Activated naive CD8-positive, alpha-beta T cell treated with anti-CD3 and anti-CD28 coated beads, Interleukin-2, amount 10 ng/mL, durations not matched to agents 7 days and 5 days (primary cell): ENCODE data around the gene CAMK2D. TPM values are rescaled to one million over a fixed set of nuclear protein-coding genes. Genes with fewer than 3 reads are reported as not detected.
"Not testable (repeated sequence)": the region's sequence is repeated elsewhere in the genome, so short reads cannot be mapped to it uniquely, and the experiment has no call there.

Source experiments
- ATAC-seq: fragments of 150-1000 bp; cut with Tn5 transposase; one replicate; pipeline ENCODE4 v1.10.0; 2021; ENCODE audit warnings: low read depth, moderate library complexity
- POLR2A ChIA-PET: fragments of 350-600 bp; sonication (Branson Sonifier 250); formaldehyde crosslinking; loops from one replicate; lab custom pipeline; 2021; ENCODE audit warnings: antibody characterized with exemption; lab: Charles Lee
- DNase-seq: peaks from one replicate; pipeline ENCODE4 v3.0.0; 2021
- H3K27ac Mint-ChIP-seq: one replicate; pipeline ENCODE4 v1.8.0; 2022; ENCODE audit warnings: mild to moderate bottlenecking, mixed read lengths
- H3K27me3 Mint-ChIP-seq: one replicate; pipeline ENCODE4 v1.8.0; 2022; ENCODE audit warnings: mild to moderate bottlenecking, moderate library complexity, mixed read lengths
- H3K36me3 Mint-ChIP-seq: one replicate; pipeline ENCODE4 v1.8.0; 2021; ENCODE audit warnings: mild to moderate bottlenecking, mixed read lengths
- H3K4me1 Mint-ChIP-seq: one replicate; pipeline ENCODE4 v1.8.0; 2021; ENCODE audit warnings: mixed read lengths
- H3K4me3 Mint-ChIP-seq: one replicate; pipeline ENCODE4 v1.8.0; 2022; ENCODE audit warnings: mild to moderate bottlenecking, moderate library complexity, mixed read lengths
- H3K9me3 Mint-ChIP-seq: one replicate; pipeline ENCODE4 v1.8.0; 2021; ENCODE audit warnings: mixed read lengths
- total RNA-seq, 2 experiments: library from RNA; stranded (reverse); gene quantifications; one replicate each; pipeline ENCODE4 v1.2.3, GENCODE V29; 2021

CAMK2D gene
- 10 to 100 TPM; 34.8 to 35.5 TPM for total RNA-seq

GRCh38 chr4:113761620-113762185 is at the start of gene CAMK2D:
Gene CAMK2D (minus strand): TSS chr4:113761738. CDS start chr4:113761068, 670 bp downstream.
- H3K27me3 Mint-ChIP-seq = no peaks in the 10 kb centered on the region
- no peaks in the 10 kb centered on the region for H3K9me3 Mint-ChIP-seq
- H3K4me3 Mint-ChIP-seq = peak within 1 kb of the TSS; percentile 99
- ATAC-seq (peak; percentile 58), DNase-seq (peak; percentile 85)
- H3K4me1 Mint-ChIP-seq = peaks cover 19% of the 10 kb centered on the region
- peak within 1 kb of the TSS; percentile 98 for H3K27ac Mint-ChIP-seq
- peaks cover 9% of the 10 kb centered on the region for H3K36me3 Mint-ChIP-seq
- POLR2A ChIA-PET = interaction anchor here (0.8 to 3.6 kb wide), 5 partner anchors 77 to 214 kb away, joined by 3 to 23 read pairs (median 12); no protein-coding TSS in a partner anchor

DNA sequence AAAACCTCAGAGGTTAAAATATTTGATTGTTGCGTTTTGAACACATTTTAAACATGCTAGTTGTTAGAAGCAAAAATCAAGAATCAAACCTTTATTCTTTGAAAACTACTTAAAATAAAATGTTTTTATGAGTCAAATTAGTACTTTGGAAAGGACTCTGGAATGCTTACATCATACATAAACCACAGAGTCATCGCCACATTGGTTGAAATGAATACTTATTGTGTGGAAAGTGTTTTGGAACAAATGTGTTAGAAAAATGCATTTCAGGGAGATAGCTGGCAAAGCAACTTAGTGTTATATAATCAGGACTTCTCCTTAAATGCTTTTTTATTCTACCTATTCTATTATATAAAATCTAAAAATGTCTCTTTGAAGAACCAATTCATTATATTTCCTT is 49.4 kb upstream of the CAMK2D start:
- Mint-ChIP-seq H3K36me3 (no peaks in the 10 kb centered on the region), H3K9me3 (peaks cover 4% of the 10 kb centered on the region), H3K27ac (no peak overlapping the region), H3K4me3 (no peak overlapping the region), H3K4me1 (peaks cover 3% of the 10 kb centered on the region), H3K27me3 (no peaks in the 10 kb centered on the region)
- POLR2A ChIA-PET = no interaction called here
- no peak for ATAC-seq
- no peak for DNase-seq

DNA sequence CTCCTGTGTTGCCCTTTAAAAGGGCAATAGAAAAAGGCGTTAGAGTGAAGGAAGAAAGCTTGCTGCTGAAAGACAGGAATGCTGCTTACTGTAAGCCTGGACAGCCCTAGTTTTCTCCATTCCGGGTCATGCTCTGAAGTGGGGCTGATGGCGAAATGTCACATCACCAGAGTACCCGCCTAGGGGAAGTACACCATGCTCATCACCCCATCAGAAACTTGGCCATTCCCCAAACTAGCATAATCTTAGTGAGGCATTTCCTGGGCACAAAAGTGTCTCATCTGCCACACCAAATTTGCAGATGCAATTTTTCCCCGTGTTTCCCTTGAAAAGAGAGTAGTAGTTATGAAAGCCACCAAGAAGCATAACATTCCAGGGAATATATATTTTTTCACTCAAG is 47.8 kb upstream of the CAMK2D start:
- Mint-ChIP-seq H3K36me3 (no peaks in the 10 kb centered on the region), H3K9me3 (peaks cover 2% of the 10 kb centered on the region), H3K4me1 (no peaks in the 10 kb centered on the region), H3K4me3 (no peak overlapping the region), H3K27me3 (no peaks in the 10 kb centered on the region), H3K27ac (no peak overlapping the region)
- DNase-seq (no peak), ATAC-seq (no peak)
- POLR2A ChIA-PET = no interaction called here

DNA sequence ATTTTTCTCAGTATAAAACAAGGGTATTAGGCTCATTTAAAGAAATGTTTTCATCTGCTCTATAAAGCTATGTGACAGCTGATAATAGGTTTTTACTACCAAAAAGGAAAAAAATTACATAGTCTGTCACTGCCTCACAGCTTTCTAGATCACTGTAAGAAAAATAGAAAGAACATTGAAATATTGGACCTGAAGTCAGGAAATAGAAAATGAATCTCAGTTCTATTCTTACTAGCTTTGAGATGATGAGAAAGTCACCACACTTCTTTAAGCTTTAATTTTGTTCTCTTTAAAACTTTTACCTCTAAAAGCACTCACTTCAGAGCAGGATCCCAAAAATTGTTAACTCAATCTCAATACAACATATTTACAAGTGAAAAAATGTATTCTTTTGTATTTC is 45.3 kb upstream of the CAMK2D start:
- DNase-seq = no peak
- Mint-ChIP-seq H3K27me3 (no peaks in the 10 kb centered on the region), H3K4me3 (no peak overlapping the region), H3K4me1 (no peaks in the 10 kb centered on the region), H3K27ac (no peak overlapping the region), H3K36me3 (peaks cover 2% of the 10 kb centered on the region), H3K9me3 (peaks cover 2% of the 10 kb centered on the region)
- POLR2A ChIA-PET = no interaction called here
- no peak for ATAC-seq

GRCh38 chr4:113801882-113802281 is 40.3 kb upstream of the CAMK2D start:
- H3K4me3 Mint-ChIP-seq = no peak overlapping the region
- no peak overlapping the region for H3K27ac Mint-ChIP-seq
- no peaks in the 10 kb centered on the region for H3K4me1 Mint-ChIP-seq
- peaks cover 2% of the 10 kb centered on the region for H3K36me3 Mint-ChIP-seq
- peaks cover 3% of the 10 kb centered on the region for H3K9me3 Mint-ChIP-seq
- POLR2A ChIA-PET = no interaction called here
- no peak for ATAC-seq
- H3K27me3 Mint-ChIP-seq = no peaks in the 10 kb centered on the region
- no peak for DNase-seq

- H3K4me3 Mint-ChIP-seq, H3K27me3 Mint-ChIP-seq, H3K27ac Mint-ChIP-seq, POLR2A ChIA-PET, H3K36me3 Mint-ChIP-seq, ATAC-seq, H3K4me1 Mint-ChIP-seq, DNase-seq: not testable (repeated sequence)
- peaks cover 17% of the 10 kb centered on the region for H3K9me3 Mint-ChIP-seq
Measured at GRCh38 chr4:113796381-113796780, 34.8 kb upstream of the CAMK2D start.

GRCh38 chr4:113790478-113790877 is 28.9 kb upstream of the CAMK2D start:
- no peak overlapping the region for H3K27ac Mint-ChIP-seq
- H3K4me3 Mint-ChIP-seq = no peak overlapping the region
- H3K9me3 Mint-ChIP-seq = peaks cover 15% of the 10 kb centered on the region
- peaks cover 6% of the 10 kb centered on the region for H3K36me3 Mint-ChIP-seq
- no peaks in the 10 kb centered on the region for H3K4me1 Mint-ChIP-seq
- POLR2A ChIA-PET = no interaction called here
- DNase-seq (no peak), ATAC-seq (no peak)
- no peaks in the 10 kb centered on the region for H3K27me3 Mint-ChIP-seq

GRCh38 chr4:113788888-113789287 is 27.4 kb upstream of the CAMK2D start:
- no peak for DNase-seq
- ATAC-seq = no peak
- Mint-ChIP-seq H3K4me1 (no peaks in the 10 kb centered on the region), H3K27ac (no peak overlapping the region), H3K27me3 (no peaks in the 10 kb centered on the region), H3K36me3 (peaks cover 6% of the 10 kb centered on the region), H3K4me3 (no peak overlapping the region), H3K9me3 (peaks cover 11% of the 10 kb centered on the region)
- POLR2A ChIA-PET = no interaction called here

DNA sequence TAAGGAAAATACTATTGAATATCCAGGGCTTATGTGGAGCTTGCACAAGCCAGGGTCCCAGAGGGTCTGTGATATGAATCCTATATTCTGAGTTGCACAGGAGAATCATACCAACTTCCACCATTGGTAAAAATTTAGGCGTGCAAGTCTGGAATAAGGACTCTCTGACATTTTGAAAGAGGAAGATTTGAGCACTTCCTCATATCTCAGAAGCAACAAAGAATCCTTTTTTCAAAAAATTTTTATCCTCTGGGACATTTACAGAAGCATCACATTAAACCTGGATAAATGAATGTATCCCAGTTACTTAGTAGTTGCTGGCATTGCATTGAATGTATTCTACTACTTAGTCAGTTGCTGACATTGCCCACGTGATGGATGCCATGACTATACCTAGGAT is 24.2 kb upstream of the CAMK2D start:
- POLR2A ChIA-PET = no interaction called here

DNA sequence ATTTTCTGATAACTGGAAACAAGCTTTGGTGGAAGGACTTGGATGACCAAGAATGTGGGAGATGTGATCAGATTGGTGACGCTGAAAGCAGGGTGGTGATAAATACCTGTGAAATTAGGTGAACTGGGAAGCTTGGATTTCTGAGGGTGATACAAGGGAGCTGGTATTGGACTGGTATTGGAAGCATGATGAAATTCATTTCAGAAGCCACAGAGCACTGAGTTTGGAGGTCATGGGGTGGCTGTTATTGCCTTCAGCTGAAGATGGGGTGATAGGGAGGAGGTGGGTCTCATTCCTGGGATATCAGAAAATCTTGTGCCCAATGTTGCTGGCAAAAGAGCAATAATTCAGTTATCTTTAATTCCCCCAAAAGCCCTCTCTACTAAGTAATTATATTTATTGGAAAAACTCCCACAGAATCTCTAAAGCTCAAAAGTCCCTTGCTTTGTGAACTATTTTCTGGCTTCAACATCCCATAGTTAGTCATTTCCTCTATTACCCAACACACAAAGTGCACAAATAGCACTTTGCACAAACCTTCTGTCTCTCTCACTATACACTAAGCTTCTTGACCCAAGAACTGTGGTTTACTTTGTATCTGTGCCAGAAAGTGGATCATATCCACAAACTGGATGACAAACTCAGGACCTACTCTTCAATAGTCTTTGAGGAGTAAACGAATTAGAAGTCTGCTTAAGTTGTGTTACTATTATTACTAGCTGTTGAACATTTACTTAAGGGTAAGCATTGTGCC is 23.1 kb upstream of the CAMK2D start:
- H3K9me3 Mint-ChIP-seq = peaks cover 5% of the 10 kb centered on the region
- H3K27ac Mint-ChIP-seq = no peak overlapping the region
- ATAC-seq = no peak
- H3K27me3 Mint-ChIP-seq = no peaks in the 10 kb centered on the region
- peaks cover 1% of the 10 kb centered on the region for H3K4me1 Mint-ChIP-seq
- POLR2A ChIA-PET = interaction anchor here (0.6 kb wide), 1 partner anchor 219 kb away, joined by 5 read pairs; no protein-coding TSS in a partner anchor
- no peak overlapping the region for H3K4me3 Mint-ChIP-seq
- peaks cover 1% of the 10 kb centered on the region for H3K36me3 Mint-ChIP-seq
- no peak for DNase-seq

More for the DNA sequence above, 24.2 kb upstream of the CAMK2D start:
- DNase-seq (no peak), ATAC-seq (no peak)
- Mint-ChIP-seq H3K4me3 (no peak overlapping the region), H3K4me1 (peaks cover 1% of the 10 kb centered on the region), H3K9me3 (peaks cover 5% of the 10 kb centered on the region), H3K27me3 (no peaks in the 10 kb centered on the region), H3K27ac (no peak overlapping the region), H3K36me3 (peaks cover 1% of the 10 kb centered on the region)

DNA sequence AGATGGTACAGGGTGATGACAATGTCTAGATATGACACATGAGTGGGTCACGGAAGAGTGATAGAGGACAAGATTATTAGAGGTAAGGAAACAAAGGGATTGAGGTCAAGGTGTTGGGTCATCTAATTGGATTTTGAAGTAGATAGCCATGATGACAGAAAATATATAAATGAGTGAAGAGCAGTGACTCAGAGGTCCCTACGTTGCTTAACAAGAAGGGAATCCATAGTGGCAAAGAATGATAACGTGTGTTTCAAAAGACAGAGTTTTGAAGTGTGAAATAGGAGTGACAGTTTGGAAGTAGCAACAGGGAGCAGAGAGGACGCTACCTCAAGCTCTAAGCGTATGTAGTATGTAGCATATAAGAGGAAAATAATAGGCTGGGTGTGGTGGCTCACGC is 22.2 kb upstream of the CAMK2D start:
- Mint-ChIP-seq H3K4me3 (no peak overlapping the region), H3K27me3 (no peaks in the 10 kb centered on the region), H3K36me3 (peaks cover 1% of the 10 kb centered on the region), H3K9me3 (peaks cover 5% of the 10 kb centered on the region), H3K27ac (no peak overlapping the region), H3K4me1 (peaks cover 1% of the 10 kb centered on the region)
- POLR2A ChIA-PET = no interaction called here
- DNase-seq (no peak), ATAC-seq (no peak)

DNA sequence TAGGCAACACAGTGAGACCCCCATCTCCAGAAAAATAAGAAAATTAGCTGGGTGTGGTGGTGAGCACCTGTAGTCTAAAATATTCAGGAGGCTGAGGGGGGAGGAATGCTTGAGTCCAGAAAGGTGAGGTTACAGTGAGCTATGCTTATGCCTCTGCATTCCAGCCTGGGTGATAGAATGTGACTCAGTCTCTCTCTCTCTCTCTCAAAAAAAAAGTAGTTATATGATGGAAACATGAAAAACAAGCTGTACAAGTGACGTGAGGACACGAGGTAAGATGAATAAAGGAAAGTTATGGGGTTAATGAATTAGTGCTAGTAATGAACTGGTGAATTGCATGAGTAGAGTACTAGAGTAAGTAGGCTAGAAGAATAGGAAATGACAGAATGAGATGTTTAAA is 21.8 kb upstream of the CAMK2D start:
- no peak overlapping the region for H3K4me3 Mint-ChIP-seq
- POLR2A ChIA-PET = no interaction called here

GRCh38 chr4:113781439-113782040 is 20.0 kb upstream of the CAMK2D start:
- POLR2A ChIA-PET = no interaction called here
- Mint-ChIP-seq H3K27me3 (no peaks in the 10 kb centered on the region), H3K9me3 (peaks cover 5% of the 10 kb centered on the region), H3K4me1 (peaks cover 3% of the 10 kb centered on the region), H3K36me3 (peaks cover 1% of the 10 kb centered on the region), H3K4me3 (no peak overlapping the region), H3K27ac (no peak overlapping the region)
- DNase-seq = no peak
- ATAC-seq = no peak

More for the DNA sequence above, 21.8 kb upstream of the CAMK2D start:
- H3K27ac Mint-ChIP-seq = no peak overlapping the region
- peaks cover 1% of the 10 kb centered on the region for H3K4me1 Mint-ChIP-seq
- H3K9me3 Mint-ChIP-seq = peaks cover 5% of the 10 kb centered on the region
- H3K36me3 Mint-ChIP-seq = peaks cover 1% of the 10 kb centered on the region
- no peak for ATAC-seq
- H3K27me3 Mint-ChIP-seq = no peaks in the 10 kb centered on the region
- no peak for DNase-seq

GRCh38 chr4:113776679-113777078 is 15.1 kb upstream of the CAMK2D start:
- peaks cover under 1% of the 10 kb centered on the region for H3K36me3 Mint-ChIP-seq
- no peak overlapping the region for H3K27ac Mint-ChIP-seq
- POLR2A ChIA-PET = no interaction called here
- no peak for ATAC-seq
- no peaks in the 10 kb centered on the region for H3K27me3 Mint-ChIP-seq
- H3K4me3 Mint-ChIP-seq = no peak overlapping the region
- no peak for DNase-seq
- no peaks in the 10 kb centered on the region for H3K9me3 Mint-ChIP-seq
- peaks cover 15% of the 10 kb centered on the region for H3K4me1 Mint-ChIP-seq
